Thoracic aorta (tissue), 2 donors: ENCODE data around the gene VPS35L. TPM values are rescaled to one million over a fixed set of nuclear protein-coding genes. Genes with fewer than 3 reads are reported as not detected.

Experiments used
- ATAC-seq: fragments of 150-250 bp; one replicate; pipeline ENCODE4 v1.8.0; 2017; ENCODE audit warnings: low read depth; ENCODE audit not compliant: insufficient number of reproducible peaks, low FRiP score
- DNase-seq: peaks from one replicate; pipeline ENCODE4 v3.0.0-alpha.2; 2020; ENCODE audit warnings: low spot score
- H3K27ac ChIP-seq, 2 donors: fragments of 200-600 bp; sonication (generic); 1 replicate in 1 of 2; 2 replicates in 1 of 2; pipeline ENCODE4 v1.5.1; 2016; ENCODE audit warnings: mild to moderate bottlenecking in 2 of 2, moderate library complexity in 2 of 2
- H3K27me3 ChIP-seq: fragments of 200-600 bp; sonication (generic); replicated peaks from 2 replicates; pipeline ENCODE4 v1.6.0; 2016; ENCODE audit warnings: mild to moderate bottlenecking; ENCODE audit not compliant: insufficient read depth
- H3K36me3 ChIP-seq: fragments of 200-600 bp; sonication (generic); one replicate; pipeline ENCODE4 v1.5.1; 2016
- H3K4me1 ChIP-seq, 2 donors: fragments of 200-600 bp; sonication (generic); 1 replicate in 1 of 2; 2 replicates in 1 of 2; pipeline versions ENCODE4 v1.5.1 to v1.6.0; 2016; ENCODE audit warnings: low read depth in 2 of 2, mild to moderate bottlenecking in 1 of 2; ENCODE audit not compliant: control insufficient read depth in 1 of 2
- H3K4me3 ChIP-seq: fragments of 200-600 bp; sonication (generic); 2 replicates; pipeline ENCODE4 v1.5.1; 2016; ENCODE audit warnings: mild to moderate bottlenecking
- H3K9me3 ChIP-seq: fragments of 200-600 bp; sonication (generic); 2 replicates; pipeline ENCODE4 v1.5.1; 2016
- CTCF ChIP-seq: fragments of 200-600 bp; sonication (generic); IDR thresholded peaks from one replicate; pipeline ENCODE4 v1.5.1; 2019; ENCODE audit warnings: antibody characterized with exemption
- total RNA-seq, 2 donors: library from RNA; depleted of rRNA; stranded (reverse); fragments of >200 nt; gene quantifications; one replicate each; pipeline versions ENCODE4 v1.1.0 to v1.2.3, GENCODE V29; 2016

The VPS35L gene
- total RNA-seq, 2 donors from 2014 or later: 38.2 to 41.6 TPM

GRCh38 chr16:19583665-19584300, 28.3 kb downstream of the VPS35L start:
- Histone ChIP-seq H3K27ac (no peak overlapping the region), H3K36me3 (peaks cover 37% of the 10 kb centered on the region), H3K9me3 (no peaks in the 10 kb centered on the region), H3K4me3 (no peak overlapping the region), H3K27me3 (no peaks in the 10 kb centered on the region), H3K4me1 (peaks cover 0 to 6% of the 10 kb centered on the region in 2 donors)
- ATAC-seq (no peak), DNase-seq (no peak)
- peak; percentile 64 for TF ChIP-seq CTCF

GRCh38 chr16:19588661-19589060, 33.2 kb downstream of the VPS35L start:
- H3K9me3 ChIP-seq: no peaks in the 10 kb centered on the region
- H3K27ac ChIP-seq: no peak overlapping the region
- H3K36me3 ChIP-seq: peaks cover 14% of the 10 kb centered on the region
- no peak for DNase-seq
- no peaks in the 10 kb centered on the region for H3K27me3 ChIP-seq
- peaks cover 0 to 12% of the 10 kb centered on the region in 2 donors for H3K4me1 ChIP-seq
- no peak overlapping the region for H3K4me3 ChIP-seq
- no peak for TF ChIP-seq CTCF
- no peak for ATAC-seq

- DNase-seq (no peak), ATAC-seq (no peak)
- no peak for TF ChIP-seq CTCF
- no peak overlapping the region for H3K27ac ChIP-seq
- H3K9me3 ChIP-seq: no peaks in the 10 kb centered on the region
- peaks cover 14% of the 10 kb centered on the region for H3K36me3 ChIP-seq
- no peaks in the 10 kb centered on the region for H3K27me3 ChIP-seq
- H3K4me1 ChIP-seq: peaks cover 0 to 12% of the 10 kb centered on the region in 2 donors
- no peak overlapping the region for H3K4me3 ChIP-seq
Measured at GRCh38 chr16:19589106-19589505, 33.6 kb downstream of the VPS35L start.

GRCh38 chr16:19589771-19590302, 34.3 kb downstream of the VPS35L start:
- Histone ChIP-seq H3K27me3 (no peaks in the 10 kb centered on the region), H3K27ac (no peak overlapping the region), H3K4me3 (no peak overlapping the region), H3K36me3 (peaks cover 14% of the 10 kb centered on the region), H3K4me1 (peaks cover 0 to 12% of the 10 kb centered on the region in 2 donors), H3K9me3 (no peaks in the 10 kb centered on the region)
- DNase-seq: no peak
- ATAC-seq: no peak
- no peak for TF ChIP-seq CTCF

GRCh38 chr16:19595043-19595767, 39.7 kb downstream of the VPS35L start:
- no peaks in the 10 kb centered on the region for H3K27me3 ChIP-seq
- DNase-seq (no peak), ATAC-seq (no peak)
- peaks cover 0 to 7% of the 10 kb centered on the region in 2 donors for H3K4me1 ChIP-seq
- no peak for TF ChIP-seq CTCF
- peaks cover 14% of the 10 kb centered on the region for H3K36me3 ChIP-seq
- H3K9me3 ChIP-seq: no peaks in the 10 kb centered on the region
- H3K27ac ChIP-seq: peak overlapping the region; percentile 28 to 43
- H3K4me3 ChIP-seq: no peak overlapping the region
